IPS DF 6.9 (cell line): ENCODE measurements around the gene SPTBN1.
A peak's percentile ranks its signal among the peaks of the same experiment; 100 is the strongest.

Experiments
- DNase-seq: peaks from one replicate; pipeline ENCODE4 v3.0.0-alpha.2; 2013; ENCODE audit warnings: low read depth, low spot score
- H3K27ac ChIP-seq: one replicate; pipeline ENCODE4 v1.5.1; 2013; ENCODE audit warnings: low read length, control low read depth
- H3K27me3 ChIP-seq: 2 replicates; pipeline ENCODE4 v1.6.1; 2013; ENCODE audit warnings: mild to moderate bottlenecking, low read length; ENCODE audit not compliant: control insufficient read depth, insufficient read depth
- H3K36me3 ChIP-seq: 2 replicates; pipeline ENCODE4 v1.6.1; 2013; ENCODE audit warnings: low read length; ENCODE audit not compliant: control insufficient read depth, insufficient read depth
- H3K4me1 ChIP-seq: 2 replicates; pipeline ENCODE4 v1.6.1; 2013; ENCODE audit warnings: low read length; ENCODE audit not compliant: control insufficient read depth, insufficient read depth
- H3K4me3 ChIP-seq: 2 replicates; pipeline ENCODE4 v1.5.1; 2013; ENCODE audit warnings: mild to moderate bottlenecking, low read length
- H3K9me3 ChIP-seq: 2 replicates; pipeline ENCODE4 v1.6.1; 2013; ENCODE audit warnings: low read length, inconsistent platforms; ENCODE audit not compliant: control insufficient read depth, insufficient read depth
- WGBS: extraction: QIAGEN DNeasy Blood & Tissue Kit; methylation state at CpG from one replicate; pipeline ENCODE4 v1.1.7; 2013; ENCODE audit warnings: mixed read lengths, missing lambda C conversion rate; ENCODE audit not compliant: insufficient read length, insufficient coverage; 5-methylcytosine and 5-hydroxymethylcytosine counted together

The SPTBN1 gene

DNA sequence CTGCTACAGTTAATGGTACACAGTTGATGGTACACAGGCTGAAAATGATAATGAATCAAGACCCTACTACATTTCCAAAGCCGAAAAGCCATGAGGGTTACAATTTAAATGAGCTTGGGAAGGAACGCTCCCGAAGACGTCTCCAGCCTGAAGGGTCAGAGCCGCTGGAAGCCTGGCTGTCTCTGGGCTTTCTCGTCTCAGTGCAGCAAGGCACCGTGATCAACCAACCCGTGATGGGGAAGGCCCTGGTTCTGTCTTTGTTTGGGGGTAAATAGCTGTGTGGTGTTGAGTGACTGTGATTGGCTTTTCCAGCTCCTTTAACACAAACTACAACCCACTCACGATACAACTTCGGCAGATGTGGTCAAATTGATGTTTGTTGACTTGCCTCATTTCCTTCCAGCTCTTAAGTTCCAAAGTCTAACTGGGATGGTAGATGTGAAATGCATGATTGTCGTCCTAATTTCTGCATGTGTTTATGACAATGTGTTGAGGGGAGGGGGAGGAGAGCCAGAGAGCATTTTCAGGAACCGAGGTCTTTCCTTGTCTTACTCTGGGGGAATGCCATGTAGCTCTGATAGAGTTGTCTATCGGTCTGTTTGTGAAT, 207.4 kb downstream of the SPTBN1 start:
- peaks cover 45% of the 10 kb centered on the region; the same call in 1 of the 2 replicates for H3K36me3 ChIP-seq
- no CpG with 5 or more reads among the region's 13 CpGs for WGBS

DNA sequence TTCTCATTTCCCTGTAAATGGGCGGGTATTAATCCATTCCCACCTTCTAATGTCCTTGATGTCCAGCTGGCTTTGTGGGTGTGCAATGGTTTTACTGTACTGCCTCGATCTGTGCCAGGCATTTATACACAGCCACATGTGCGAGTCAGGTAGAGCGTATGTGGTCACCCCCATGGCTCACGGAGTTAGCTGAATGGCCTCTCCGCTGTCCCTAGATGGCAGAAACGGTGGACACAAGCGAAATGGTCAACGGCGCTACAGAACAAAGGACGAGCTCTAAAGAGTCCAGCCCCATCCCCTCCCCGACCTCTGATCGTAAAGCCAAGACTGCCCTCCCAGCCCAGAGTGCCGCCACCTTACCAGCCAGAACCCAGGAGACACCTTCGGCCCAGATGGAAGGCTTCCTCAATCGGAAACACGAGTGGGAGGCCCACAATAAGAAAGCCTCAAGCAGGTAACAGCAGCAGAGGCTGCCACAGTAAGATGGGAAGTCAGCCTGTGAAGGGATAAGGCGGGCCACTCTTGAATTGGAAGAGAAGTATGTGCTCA, 208.2 kb downstream of the SPTBN1 start:
- DNase-seq, result no peak
- Histone ChIP-seq H3K36me3 (peaks cover 40% of the 10 kb centered on the region; the same call in 1 of the 2 replicates), H3K4me3 (no peak overlapping the region), H3K4me1 (no peaks in the 10 kb centered on the region), H3K27ac (no peak overlapping the region), H3K9me3 (no peaks in the 10 kb centered on the region), H3K27me3 (no peaks in the 10 kb centered on the region)
- no CpG with 5 or more reads among the region's 18 CpGs for WGBS

More for the DNA sequence above, 207.4 kb downstream of the SPTBN1 start:
- no peak overlapping the region for H3K4me3 ChIP-seq
- H3K4me1 ChIP-seq, result no peaks in the 10 kb centered on the region
- no peaks in the 10 kb centered on the region for H3K27me3 ChIP-seq
- DNase-seq, result no peak
- no peak overlapping the region for H3K27ac ChIP-seq
- H3K9me3 ChIP-seq, result no peaks in the 10 kb centered on the region

DNA sequence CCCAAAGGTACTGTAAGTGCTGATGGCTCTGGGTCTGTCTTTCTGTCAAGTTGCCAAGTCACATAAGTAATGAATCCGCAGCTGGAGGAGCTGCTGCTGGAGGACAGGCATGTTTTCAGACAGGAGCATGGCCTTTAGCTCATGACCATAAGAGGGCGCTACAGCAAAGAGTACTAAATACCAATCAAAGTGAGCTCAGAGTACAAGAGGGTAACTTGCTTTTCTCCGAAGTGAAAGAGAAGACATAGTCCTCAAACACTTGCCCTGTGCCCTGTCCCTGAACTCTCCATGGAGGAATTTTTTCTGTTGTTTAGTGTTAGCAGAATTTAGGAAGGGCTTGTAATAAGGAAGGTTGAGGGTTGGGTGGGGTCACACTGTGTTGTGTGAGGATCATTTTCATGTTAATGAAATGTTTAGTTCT, 209.3 kb downstream of the SPTBN1 start:
- no peak overlapping the region for H3K4me3 ChIP-seq
- peak; percentile 60 for DNase-seq
- no peaks in the 10 kb centered on the region for H3K9me3 ChIP-seq
- WGBS, result no CpG with 5 or more reads among the region's 3 CpGs
- H3K27ac ChIP-seq, result no peak overlapping the region
- no peaks in the 10 kb centered on the region for H3K4me1 ChIP-seq
- peaks cover 38% of the 10 kb centered on the region; the same call in 1 of the 2 replicates for H3K36me3 ChIP-seq
- H3K27me3 ChIP-seq, result no peaks in the 10 kb centered on the region

DNA sequence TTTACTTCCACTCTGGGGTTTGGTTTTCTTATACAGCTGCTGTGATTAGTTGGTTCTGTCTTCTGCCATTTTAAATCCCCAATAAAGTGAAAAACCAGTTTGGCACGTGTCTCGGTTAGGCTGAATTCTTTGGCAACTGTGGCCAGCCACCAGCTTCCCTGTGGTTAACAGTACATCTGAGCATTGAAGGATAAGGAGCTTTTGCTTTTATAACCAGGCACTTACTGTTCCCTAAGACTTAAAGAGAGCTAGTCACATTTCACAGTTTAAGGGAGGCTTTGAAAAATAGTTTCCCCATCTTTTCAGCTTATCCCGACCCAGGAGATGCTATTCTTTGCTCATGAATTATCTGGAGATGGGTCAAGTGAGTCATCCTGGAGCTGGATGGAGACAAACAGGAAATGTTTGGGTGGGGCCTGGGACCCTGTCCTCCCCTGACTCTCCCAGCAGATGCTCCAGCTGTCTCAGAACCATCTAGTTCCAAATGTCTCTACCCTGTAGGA, 210.1 kb downstream of the SPTBN1 start:
- no peaks in the 10 kb centered on the region for H3K9me3 ChIP-seq
- H3K27me3 ChIP-seq, result no peaks in the 10 kb centered on the region
- H3K36me3 ChIP-seq, result peaks cover 38% of the 10 kb centered on the region; the same call in 1 of the 2 replicates
- DNase-seq, result no peak
- H3K27ac ChIP-seq, result no peak overlapping the region
- WGBS, result no CpG with 5 or more reads among the region's 3 CpGs
- no peaks in the 10 kb centered on the region for H3K4me1 ChIP-seq
- no peak overlapping the region for H3K4me3 ChIP-seq

DNA sequence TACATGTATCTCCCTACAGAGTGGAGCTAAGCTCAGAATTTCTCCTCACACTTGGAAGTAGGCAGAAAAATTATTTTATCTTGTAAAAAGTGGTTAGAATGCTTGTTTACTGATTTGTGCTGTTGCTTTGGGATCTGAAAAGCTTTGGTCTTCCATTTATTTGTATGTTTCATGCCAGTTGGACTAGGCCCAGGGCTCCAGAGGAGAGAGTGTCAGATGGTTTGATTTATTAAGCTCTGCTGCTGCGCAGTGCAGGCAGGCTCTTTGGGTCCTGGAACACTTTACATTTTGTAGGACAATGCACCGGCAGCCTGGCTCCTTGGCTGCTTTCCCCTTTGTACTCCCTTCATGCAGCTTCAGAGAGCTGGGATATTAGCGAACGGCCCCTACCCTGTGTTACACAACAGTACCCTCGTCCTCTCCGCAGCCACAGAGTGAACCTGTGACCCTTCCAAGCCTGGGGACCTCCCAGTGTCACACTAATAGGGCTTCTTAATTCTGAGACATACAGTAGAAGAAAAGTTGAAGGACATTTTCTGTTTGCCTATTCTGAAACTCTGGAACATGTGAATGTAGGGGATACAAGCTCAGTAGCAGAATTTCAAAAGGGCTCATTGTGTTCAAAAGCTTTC, 210.6 kb downstream of the SPTBN1 start:
- Histone ChIP-seq H3K36me3 (peaks cover 38% of the 10 kb centered on the region; the same call in 1 of the 2 replicates), H3K4me1 (no peaks in the 10 kb centered on the region), H3K27ac (no peak overlapping the region), H3K9me3 (no peaks in the 10 kb centered on the region), H3K4me3 (no peak overlapping the region), H3K27me3 (no peaks in the 10 kb centered on the region)
- DNase-seq, result no peak
- no CpG with 5 or more reads among the region's 6 CpGs for WGBS

DNA sequence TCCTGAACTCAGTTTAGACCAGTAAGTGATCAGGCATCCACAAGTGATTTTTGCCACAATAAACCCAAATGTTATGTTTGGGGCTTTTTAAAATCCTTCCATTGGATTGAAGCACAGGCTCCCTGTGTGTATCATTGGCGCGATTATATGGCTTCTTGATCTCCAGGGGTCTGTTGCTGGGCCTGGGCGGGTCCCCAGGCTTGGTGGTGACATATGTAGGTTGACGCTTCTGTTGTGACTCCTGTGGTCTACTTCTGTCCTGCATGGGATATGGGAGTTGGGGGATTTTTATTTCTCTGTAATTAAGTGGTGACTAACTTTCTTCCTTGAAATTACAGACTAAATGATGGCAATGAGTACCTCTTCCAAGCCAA, 211.1 kb downstream of the SPTBN1 start:
- Histone ChIP-seq H3K27ac (no peak overlapping the region), H3K4me3 (no peak overlapping the region), H3K27me3 (no peaks in the 10 kb centered on the region), H3K36me3 (peaks cover 38% of the 10 kb centered on the region; the same call in 1 of the 2 replicates), H3K9me3 (no peaks in the 10 kb centered on the region), H3K4me1 (no peaks in the 10 kb centered on the region)
- no CpG with 5 or more reads among the region's 4 CpGs for WGBS
- no peak for DNase-seq

DNA sequence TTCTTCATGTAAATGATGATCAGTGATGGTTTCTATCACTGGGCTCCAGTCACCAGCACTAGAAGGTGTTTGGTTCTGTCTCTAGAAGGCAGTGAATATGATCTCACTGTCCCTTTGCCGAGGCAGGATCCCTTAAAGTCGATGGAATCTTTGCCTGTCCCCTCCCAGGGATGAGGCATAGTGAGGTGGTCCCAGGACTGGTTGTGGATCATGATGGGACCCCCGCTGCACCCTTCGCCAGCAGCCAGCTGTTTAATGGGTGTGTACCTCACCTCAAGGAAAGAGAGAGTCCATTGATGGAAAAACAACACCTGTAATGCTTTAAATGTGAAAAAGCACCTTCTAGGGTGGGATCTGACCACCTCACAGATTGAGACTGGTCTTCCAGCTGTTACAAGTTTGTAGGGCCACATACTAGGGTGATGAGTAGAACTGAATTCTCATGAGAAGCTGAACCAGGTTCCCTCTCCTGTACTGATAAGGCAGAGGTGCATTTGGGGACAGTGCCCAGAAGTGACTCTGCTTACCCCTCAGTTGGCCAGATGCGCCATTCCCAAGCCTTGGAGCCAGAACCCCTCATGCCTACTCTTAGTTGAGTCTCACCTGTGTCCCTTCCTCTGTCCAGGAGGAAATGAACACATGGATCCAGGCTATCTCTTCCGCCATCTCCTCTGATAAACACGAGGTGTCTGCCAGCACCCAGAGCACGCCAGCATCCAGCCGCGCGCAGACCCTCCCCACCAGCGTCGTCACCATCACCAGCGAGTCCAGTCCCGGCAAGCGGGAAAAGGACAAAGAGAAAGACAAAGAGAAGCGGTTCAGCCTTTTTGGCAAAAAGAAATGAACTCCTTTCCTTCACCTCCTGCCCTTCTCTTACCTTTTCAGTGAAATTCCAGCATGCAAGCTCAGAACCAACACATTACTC, 211.9 kb downstream of the SPTBN1 start:
- no peaks in the 10 kb centered on the region for H3K4me1 ChIP-seq
- no peak overlapping the region for H3K27ac ChIP-seq
- no peak overlapping the region for H3K4me3 ChIP-seq
- no peaks in the 10 kb centered on the region for H3K9me3 ChIP-seq
- WGBS, result no CpG with 5 or more reads among the region's 17 CpGs
- DNase-seq, result no peak
- peaks cover 32% of the 10 kb centered on the region; the same call in 1 of the 2 replicates for H3K36me3 ChIP-seq
- H3K27me3 ChIP-seq, result no peaks in the 10 kb centered on the region

DNA sequence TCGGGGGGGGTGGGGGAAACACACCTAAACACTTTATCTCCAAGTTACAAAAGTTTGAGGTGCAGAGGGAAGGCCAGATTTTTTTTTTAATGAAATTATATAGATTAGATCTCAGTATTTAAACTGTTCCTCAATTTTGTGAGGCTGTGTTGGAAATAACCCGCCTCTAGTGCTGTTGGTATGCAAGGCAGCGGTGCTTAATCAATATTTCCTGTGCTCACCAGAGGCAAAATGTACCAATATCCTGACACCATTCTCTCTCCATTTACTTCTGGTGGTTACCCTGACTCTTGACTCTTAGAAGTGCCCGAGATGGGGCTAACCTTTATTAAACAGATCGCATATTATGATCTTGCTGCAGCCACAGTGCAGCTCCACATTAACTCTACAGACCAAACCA, 212.6 kb downstream of the SPTBN1 start:
- Histone ChIP-seq H3K9me3 (no peaks in the 10 kb centered on the region), H3K4me3 (no peak overlapping the region), H3K4me1 (no peaks in the 10 kb centered on the region; the same call in 1 of the 2 replicates), H3K27me3 (no peaks in the 10 kb centered on the region), H3K27ac (no peak overlapping the region), H3K36me3 (peaks cover 28% of the 10 kb centered on the region; the same call in 1 of the 2 replicates)
- WGBS, result no CpG with 5 or more reads among the region's 5 CpGs
- DNase-seq, result no peak

DNA sequence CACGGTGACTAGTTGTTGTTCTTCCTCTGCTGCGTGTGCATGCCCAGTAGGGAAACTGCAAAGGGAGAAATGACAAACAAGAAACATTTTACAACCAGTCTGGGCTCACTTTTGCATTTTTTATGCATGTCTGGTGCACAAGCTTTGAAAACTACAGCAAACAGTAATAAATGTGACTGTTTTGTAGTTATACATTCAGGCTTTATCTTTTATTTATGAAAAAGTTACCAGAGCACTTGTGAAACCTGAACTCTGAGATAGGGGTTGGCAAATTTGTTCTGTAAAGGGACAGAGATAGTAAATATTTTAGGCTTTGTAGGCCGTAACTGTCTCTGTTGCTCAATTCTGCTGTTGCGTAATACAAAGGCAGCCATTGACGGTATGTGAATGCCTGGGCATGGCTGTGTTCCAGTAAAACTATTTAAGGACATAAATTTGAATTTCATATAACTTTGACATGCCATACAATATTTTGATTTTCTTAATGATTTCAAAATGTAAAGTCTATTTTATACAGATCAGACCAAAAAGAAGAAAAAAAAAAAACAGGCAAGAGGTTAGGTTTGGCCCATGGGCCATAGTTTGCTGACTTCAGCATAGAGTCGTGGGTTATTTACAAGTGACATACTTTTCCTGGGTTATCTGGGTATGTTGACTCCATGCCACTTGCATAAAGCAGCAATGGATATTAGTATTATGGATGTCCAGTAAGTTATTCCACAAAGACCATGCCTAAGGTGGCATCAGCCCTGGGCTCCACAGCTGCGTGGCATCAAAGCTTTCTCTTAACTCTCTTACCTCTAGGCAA, 213.8 kb downstream of the SPTBN1 start:
- Histone ChIP-seq H3K9me3 (no peaks in the 10 kb centered on the region), H3K27ac (no peak overlapping the region), H3K4me3 (no peak overlapping the region), H3K36me3 (peaks cover 23% of the 10 kb centered on the region; the same call in 1 of the 2 replicates), H3K27me3 (no peaks in the 10 kb centered on the region), H3K4me1 (no peaks in the 10 kb centered on the region; the same call in 1 of the 2 replicates)
- no CpG with 5 or more reads among the region's 7 CpGs for WGBS
- no peak for DNase-seq
